ENCODE data around the gene ZNF280D. TPM values are rescaled to one million over a fixed set of nuclear protein-coding genes. Genes with fewer than 3 reads are reported as not detected.

Gene ZNF280D
- total and polyA plus RNA-seq, 2 of the 4 experiments (the other 2 are of a cell fraction), result 8.3 to 21.0 TPM

- Histone ChIP-seq H2AFZ (replicated peaks; ENCODE audit: low read length, poor library complexity) (no peak overlapping the region), H3K23ac (ENCODE audit: low read depth, low read length) (no peak overlapping the region), H3K79me1 (ENCODE audit: low read depth in 1 of 2, low read length in 2 of 2) (no peaks in the 10 kb centered on the region), H3K14ac (replicated peaks; ENCODE audit: low read depth, low read length) (no peak overlapping the region), H3K4me2 (ENCODE audit: low read depth, low read length) (peak overlapping the region; percentile 8; the same call in 1 of the 2 replicates), H4K91ac (ENCODE audit: insufficient read depth, low read depth, low read length) (no peak overlapping the region), H3K4me1 (ENCODE audit: control insufficient read depth, insufficient read depth, low read length) (no peaks in the 10 kb centered on the region; the same call in 1 of the 2 replicates), H2AK5ac (ENCODE audit: low read depth, low read length) (no peak overlapping the region), H4K8ac (ENCODE audit: low read depth in 2 of 2, low read length in 2 of 2) (no peak overlapping the region; a peak in 1 of 4 replicates), H2BK15ac (ENCODE audit: low read depth, low read length) (no peak overlapping the region), H3K27me3 (ENCODE audit: control insufficient read depth, insufficient read depth, low read length) (no peaks in the 10 kb centered on the region), H4K5ac (ENCODE audit: low read depth, low read length) (no peak overlapping the region), H2BK20ac (ENCODE audit: low read depth, low read length) (peak overlapping the region; percentile 38), H3K9me3 (ENCODE audit: control insufficient read depth, insufficient read depth, low read length) (peaks cover 15% of the 10 kb centered on the region), H2BK5ac (ENCODE audit: low read depth, low read length, poor library complexity, severe bottlenecking) (peak overlapping the region; percentile 66), H4K20me1 (ENCODE audit: insufficient read depth, low read length) (no peaks in the 10 kb centered on the region), H3K27ac (ENCODE audit: insufficient read depth, low read length) (no peak overlapping the region), H3K4ac (ENCODE audit: low read depth, low read length) (no peak overlapping the region), H2BK120ac (ENCODE audit: low read depth, low read length) (peak overlapping the region; percentile 77), H3K56ac (ENCODE audit: extremely low read depth, insufficient read depth, low read length) (no peak overlapping the region), H3K36me3 (ENCODE audit: control insufficient read depth, insufficient read depth, low read length) (no peaks in the 10 kb centered on the region), H3K9me1 (ENCODE audit: insufficient read depth, low read length) (no peaks in the 10 kb centered on the region; the same call in 1 of the 2 replicates), H2AK9ac (replicated peaks; ENCODE audit: low read depth, low read length, poor library complexity) (no peak overlapping the region), H3K18ac (ENCODE audit: low read depth, low read length) (peak overlapping the region; percentile 37; the same call in 1 of the 2 replicates), H3K4me3 (ENCODE audit: insufficient read depth, low read depth, low read length) (no peak overlapping the region), H3K9ac (ENCODE audit: low read depth, low read length) (no peak overlapping the region)
- DNase-seq (peak; percentile 71), ATAC-seq (ENCODE audit: low read depth) (peak; percentile 96)
- POLR2A ChIA-PET (ENCODE audit: unreplicated experiment), result interaction anchor here (0.6 kb wide), 1 partner anchor 14 kb away, joined by 3 read pairs; no protein-coding TSS in a partner anchor
- no TSS peak for BruUV-seq (replicated peaks)
- 0 out of 2 replicates have a peak, but pooled peaks have one; percentile 11 for TF ChIP-seq FOS (IDR thresholded peaks at IDR 0.05; ENCODE audit: low read depth, low read length)
- no peak for TF ChIP-seq MAFK (IDR thresholded peaks at IDR 0.05; ENCODE audit: low read depth, low read length)
- no peak for TF ChIP-seq ELK1 (IDR thresholded peaks at IDR 0.05; ENCODE audit: borderline replicate concordance, low read depth, low read length)
- TF ChIP-seq POLR2A (IDR thresholded peaks at IDR 0.05; ENCODE audit: low read depth, low read length), result no peak
- no CpG with 5 or more reads among the region's 2 CpGs for WGBS, 2 experiments (ENCODE audit: extremely low coverage in 2 of 2, insufficient read length in 1 of 2)
- intact Hi-C loops (cut with micrococcal nuclease) (no loop called here), in situ Hi-C loops (cut with MboI; ENCODE audit: low sequenced_read_pairs) (no loop called here), dilution Hi-C loops (cut with HindIII; ENCODE audit: low sequenced_read_pairs, unreplicated experiment) (no loop called here)
- CTCF ChIA-PET, result no interaction called here
Measured at GRCh38 chr15:56587686-56588085, 145.6 kb downstream of the ZNF280D start.
